ENCODE measurements around the gene ADAMTS3.

The ADAMTS3 gene

DNA sequence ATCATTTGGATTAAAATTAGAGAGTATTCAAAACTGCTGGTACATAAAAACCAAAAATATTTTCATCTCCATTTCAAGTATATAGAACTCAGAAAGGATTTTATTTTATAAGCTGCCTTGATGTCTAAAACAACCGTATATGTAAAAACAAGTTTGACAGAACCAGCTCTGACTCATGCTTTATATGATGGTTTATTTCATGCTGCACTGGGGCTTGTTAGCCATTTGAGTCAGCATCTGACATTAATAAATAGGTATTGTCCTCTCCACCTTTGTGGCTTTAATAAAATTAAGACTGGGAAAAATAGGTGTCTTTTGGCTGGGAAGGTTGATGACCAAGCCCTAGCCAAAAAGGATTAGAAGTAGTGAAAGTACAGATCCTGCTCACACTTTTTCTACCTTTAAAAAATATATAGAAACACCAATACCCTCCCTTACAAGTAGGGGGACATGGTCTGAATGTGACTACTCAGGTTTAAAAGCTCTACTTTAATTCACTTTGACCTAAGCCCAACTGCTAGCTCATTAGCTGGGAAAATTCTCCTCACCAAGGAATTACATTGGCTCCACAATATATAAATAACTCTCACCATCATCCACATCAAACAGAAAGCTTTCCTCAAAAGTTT lies 228.1 kb downstream of the ADAMTS3 start:
- TF ChIP-seq CTCF (conservative IDR thresholded peaks at IDR 0.05; ENCODE audit: low read depth, low read length) = peak; percentile 39

DNA sequence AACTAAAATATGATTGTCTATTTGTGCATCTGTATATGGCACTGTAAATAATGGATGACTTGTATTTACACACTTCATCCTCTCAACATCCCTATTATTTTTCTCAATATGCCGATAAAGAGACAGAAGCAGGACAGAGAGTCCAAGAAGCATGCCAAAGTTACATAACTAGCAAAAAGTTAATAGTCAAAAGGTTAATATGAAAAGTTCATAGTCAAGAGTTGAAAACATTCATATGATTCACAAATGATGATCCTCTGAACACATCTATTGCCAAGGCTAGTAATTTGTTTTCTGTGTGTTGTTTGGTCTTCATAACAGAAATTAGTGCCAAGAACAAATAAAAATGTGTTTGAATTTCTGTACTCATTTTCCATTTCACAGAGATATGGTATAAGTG lies 231.0 kb downstream of the ADAMTS3 start:
- no peak for DNase-seq (ENCODE audit: low read depth)
- TF ChIP-seq CTCF (conservative IDR thresholded peaks at IDR 0.05; ENCODE audit: low read depth, low read length) = no peak
- no peak overlapping the region for H3K4me3 ChIP-seq (ENCODE audit: low read length)

More for the DNA sequence above, 228.1 kb downstream of the ADAMTS3 start:
- peak; percentile 34 for DNase-seq (ENCODE audit: low read depth)
- H3K4me3 ChIP-seq (ENCODE audit: low read length) = no peak overlapping the region

DNA sequence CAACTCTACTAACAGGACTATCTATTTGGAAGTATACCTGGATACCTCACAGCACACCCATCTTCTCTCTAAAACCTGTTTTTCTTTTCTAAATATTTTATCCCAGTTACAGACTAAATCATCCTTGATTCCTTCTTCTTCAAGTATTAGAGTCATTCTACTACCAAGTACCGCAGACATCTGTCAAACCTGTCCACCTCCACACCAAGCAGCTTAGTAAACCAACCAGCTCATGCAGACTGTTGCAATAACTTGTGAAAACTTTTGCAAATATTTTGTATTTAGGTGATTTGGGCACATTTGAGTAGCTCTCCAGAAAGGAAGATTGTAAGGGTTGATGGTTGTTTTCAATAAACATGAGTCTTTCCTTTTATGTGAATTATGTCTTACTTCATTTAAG lies 238.6 kb downstream of the ADAMTS3 start:
- DNase-seq (ENCODE audit: low read depth) = no peak
- no peak for TF ChIP-seq CTCF (conservative IDR thresholded peaks at IDR 0.05; ENCODE audit: low read depth, low read length)
- no peak overlapping the region for H3K4me3 ChIP-seq (ENCODE audit: low read length)

- TF ChIP-seq CTCF (conservative IDR thresholded peaks at IDR 0.05; ENCODE audit: low read depth, low read length) = peak; percentile 63
- peak; percentile 16 for DNase-seq (ENCODE audit: low read depth)
- no peak overlapping the region for H3K4me3 ChIP-seq (ENCODE audit: low read length)
Measured at GRCh38 chr4:72326692-72327632, 242.1 kb downstream of the ADAMTS3 start.

DNA sequence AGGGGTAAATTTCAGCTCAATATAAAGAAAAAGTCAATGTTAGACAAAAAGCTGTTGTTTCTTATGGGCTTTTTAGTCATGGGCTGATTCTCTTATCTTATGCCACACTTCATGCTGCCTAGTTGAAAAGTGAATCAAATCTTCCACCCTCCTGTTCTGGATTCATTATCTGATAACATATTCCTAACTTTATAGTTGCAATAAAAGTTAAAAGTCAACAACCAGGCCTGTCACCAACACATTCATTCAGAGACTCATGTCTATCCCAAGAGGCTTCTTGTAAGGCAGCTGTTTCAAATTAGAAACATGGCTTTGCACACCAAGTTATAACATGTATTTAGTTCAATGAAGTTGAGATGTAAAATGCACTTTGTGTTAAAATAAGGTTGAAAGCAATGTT lies 243.8 kb downstream of the ADAMTS3 start:
- TF ChIP-seq CTCF (conservative IDR thresholded peaks at IDR 0.05; ENCODE audit: low read depth, low read length) = no peak

GRCh38 chr4:72323227-72323626 lies 245.8 kb downstream of the ADAMTS3 start:
- DNase-seq (ENCODE audit: low read depth) = no peak
- no peak overlapping the region for H3K4me3 ChIP-seq (ENCODE audit: low read length)
- no peak for TF ChIP-seq CTCF (conservative IDR thresholded peaks at IDR 0.05; ENCODE audit: low read depth, low read length)

More for the DNA sequence above, 243.8 kb downstream of the ADAMTS3 start:
- no peak for DNase-seq (ENCODE audit: low read depth)
- no peak overlapping the region for H3K4me3 ChIP-seq (ENCODE audit: low read length)
